SK-N-SH (cell line): ENCODE measurements around the gene SUPT4H1.

ENCODE experiments used
- CTCF ChIP-seq: fragments of 200-600 bp; sonication (generic); IDR thresholded peaks from 2 replicates; pipeline ENCODE4 v1.6.1; 2017; ENCODE audit warnings: antibody characterized with exemption, mild to moderate bottlenecking, moderate library complexity
- FOXM1 ChIP-seq: IDR thresholded peaks from 2 replicates; pipeline ENCODE4 v1.4.0; 2012; ENCODE audit warnings: low read depth, mild to moderate bottlenecking
- MAX ChIP-seq: IDR thresholded peaks from 2 replicates; pipeline ENCODE4 v1.4.0; 2012; ENCODE audit warnings: low read depth
- POLR2AphosphoS5 ChIP-seq: IDR thresholded peaks from 2 replicates; pipeline ENCODE4 v1.6.1; 2012; ENCODE audit warnings: low read depth, low read length
- TCF12 ChIP-seq: IDR thresholded peaks from 2 replicates; pipeline ENCODE4 v1.4.0; 2012
- YY1 ChIP-seq: IDR thresholded peaks from 2 replicates; pipeline ENCODE4 v1.4.0; 2012; ENCODE audit warnings: low read depth, mild to moderate bottlenecking

GRCh38 chr17:58354541-58355216 lies 2.7 kb upstream of the SUPT4H1 start:
- no peak for TF ChIP-seq MAX
- no peak for TF ChIP-seq CTCF
- TF ChIP-seq POLR2AphosphoS5: no peak
- no peak for TF ChIP-seq FOXM1
- TF ChIP-seq YY1: no peak
- no peak for TF ChIP-seq TCF12
